HL-60 (cell line): ENCODE results near the gene COL20A1.

Source experiments
- DNase-seq, 2 experiments: peaks; one replicate each; pipeline ENCODE4 v3.0.0-alpha.2; 2010 to 2020; ENCODE audit warnings: low read depth in 1 of 2, low spot score in 1 of 2
- H3K27ac ChIP-seq: fragments of 250-450 bp; sonication (Bioruptor Pico); replicated peaks from 2 replicates; pipeline ENCODE4 v1.5.1; 2020; ENCODE audit warnings: mild to moderate bottlenecking, moderate library complexity
- H3K27me3 ChIP-seq: fragments of 250-450 bp; sonication (Bioruptor Pico); 2 replicates; pipeline ENCODE4 v1.5.1; 2021; ENCODE audit warnings: mild to moderate bottlenecking, moderate library complexity; ENCODE audit not compliant: insufficient read depth, poor library complexity, severe bottlenecking
- H3K4me3 ChIP-seq: replicated peaks from 2 replicates; pipeline ENCODE4 v1.5.1; 2011; ENCODE audit warnings: mild to moderate bottlenecking, control low read depth, low read length; ENCODE audit not compliant: insufficient read depth
- CTCF ChIP-seq: IDR thresholded peaks from one replicate; pipeline ENCODE4 v1.5.1; 2011; ENCODE audit warnings: low read length, control low read depth, inconsistent platforms; ENCODE audit not compliant: insufficient read depth
- GABPA ChIP-seq: IDR thresholded peaks from 2 replicates; pipeline ENCODE4 v1.6.1; 2012; ENCODE audit warnings: low read depth
- POLR2AphosphoS5 ChIP-seq: IDR thresholded peaks from 2 replicates; pipeline ENCODE4 v1.6.1; 2012; ENCODE audit warnings: low read depth
- REST ChIP-seq: IDR thresholded peaks from 2 replicates; pipeline ENCODE4 v1.6.1; 2012; ENCODE audit warnings: low read depth; ENCODE audit not compliant: insufficient replicate concordance
- SPI1 ChIP-seq: IDR thresholded peaks from 2 replicates; pipeline ENCODE4 v1.6.1; 2012; ENCODE audit warnings: low read depth, mild to moderate bottlenecking, borderline replicate concordance

The COL20A1 gene

GRCh38 chr20:63267691-63268090 lies 25.3 kb upstream of the COL20A1 start:
- H3K27ac ChIP-seq: no peak overlapping the region
- no peak for DNase-seq
- no peak for TF ChIP-seq POLR2AphosphoS5
- TF ChIP-seq GABPA: no peak
- TF ChIP-seq SPI1: no peak
- no peak for TF ChIP-seq REST
- no peak for TF ChIP-seq CTCF
- H3K4me3 ChIP-seq: no peak overlapping the region
- H3K27me3 ChIP-seq: peaks cover 14% of the 10 kb centered on the region

GRCh38 chr20:63268256-63268655 lies 24.7 kb upstream of the COL20A1 start:
- Histone ChIP-seq H3K4me3 (no peak overlapping the region), H3K27me3 (peaks cover 9% of the 10 kb centered on the region), H3K27ac (no peak overlapping the region)
- no peak for TF ChIP-seq GABPA
- no peak for TF ChIP-seq REST
- TF ChIP-seq CTCF: no peak
- no peak for TF ChIP-seq POLR2AphosphoS5
- DNase-seq: no peak

GRCh38 chr20:63268671-63269439 lies 24.1 kb upstream of the COL20A1 start:
- TF ChIP-seq CTCF (no peak), POLR2AphosphoS5 (no peak), REST (no peak), SPI1 (no peak), GABPA (no peak)
- Histone ChIP-seq H3K4me3 (no peak overlapping the region), H3K27ac (no peak overlapping the region), H3K27me3 (peaks cover 7% of the 10 kb centered on the region)
- no peak for DNase-seq
